ENCODE measurements around the gene CREG1.

Gene CREG1

GRCh38 chr1:167518331-167518700 lies 35.2 kb downstream of the CREG1 start, which contains the start of gene CD247:
CD247 (minus strand) TSS chr1:167518529; CDS start chr1:167518465, 64 bp downstream.
- ChIA-PET CTCF (interaction anchor here (0.7 to 1.6 kb wide), 3 partner anchors 15 to 34 kb away, joined by 4 to 5 read pairs (median 4); no protein-coding TSS in a partner anchor), POLR2A (no interaction called here)
- no peak within 1 kb of the TSS for H3K27ac ChIP-seq (ENCODE audit: extremely low read depth, low read depth, low read length)
- H3K4me3 ChIP-seq (ENCODE audit: low read depth, low read length) = no peak within 1 kb of the TSS
- no peaks in the 10 kb centered on the region for H3K4me1 ChIP-seq (ENCODE audit: control insufficient read depth, insufficient read depth, low read length)
- H3K9me3 ChIP-seq (ENCODE audit: control insufficient read depth, insufficient read depth, low read depth, low read length) = no peaks in the 10 kb centered on the region
- TF ChIP-seq FEZF1 (tag by site-specific recombination; IDR thresholded peaks at IDR 0.05) (no peak), BCL11A (tag by site-specific recombination; IDR thresholded peaks at IDR 0.05; ENCODE audit: low read depth) (no peak), ZNF138 (tag by site-specific recombination; IDR thresholded peaks at IDR 0.05; ENCODE audit: borderline replicate concordance) (no peak), ZNF423 (tag by site-specific recombination; IDR thresholded peaks at IDR 0.05) (no peak), ZSCAN18 (tag by site-specific recombination; IDR thresholded peaks at IDR 0.05) (no peak), CTCF (tag by site-specific recombination; IDR thresholded peaks at IDR 0.05) (no peak), ZNF48 (tag by site-specific recombination; IDR thresholded peaks at IDR 0.05) (no peak), ZNF394 (tag by site-specific recombination; IDR thresholded peaks at IDR 0.05; ENCODE audit: borderline replicate concordance) (no peak), ZNF350 (tag by site-specific recombination; IDR thresholded peaks at IDR 0.05) (no peak), ZSCAN5A (tag by site-specific recombination; IDR thresholded peaks at IDR 0.05) (no peak), ZNF558 (tag by site-specific recombination; IDR thresholded peaks at IDR 0.05) (no peak), ZFP69B (tag by site-specific recombination; IDR thresholded peaks at IDR 0.05) (no peak), ZNF223 (tag by site-specific recombination; IDR thresholded peaks at IDR 0.05) (no peak), ZNF843 (tag by site-specific recombination; IDR thresholded peaks at IDR 0.05) (no peak), KLF16 (tag by site-specific recombination; IDR thresholded peaks at IDR 0.05) (no peak), ZBTB11 (tag by site-specific recombination; conservative IDR thresholded peaks at IDR 0.05; ENCODE audit: low read depth) (no peak), PRDM1 (tag by site-specific recombination; IDR thresholded peaks at IDR 0.05) (no peak), YY1 (tag by site-specific recombination; IDR thresholded peaks at IDR 0.05) (no peak), ZNF561 (tag by site-specific recombination; IDR thresholded peaks at IDR 0.05; ENCODE audit: borderline replicate concordance) (no peak), ZNF530 (tag by site-specific recombination; IDR thresholded peaks at IDR 0.05; ENCODE audit: low read depth) (no peak)
- H3K36me3 ChIP-seq (ENCODE audit: control insufficient read depth in 2 of 2, insufficient read depth in 1 of 2, low read length in 2 of 2) = no peaks in the 10 kb centered on the region
